Gastroesophageal sphincter (tissue), 4 donors: ENCODE results near the gene SFSWAP. TPM values are rescaled to one million over a fixed set of nuclear protein-coding genes. Genes with fewer than 3 reads are reported as not detected.

Experiments used
- ATAC-seq: fragments of 150-250 bp; one replicate; pipeline ENCODE4 v1.9.1; 2016; ENCODE audit warnings: mild to moderate bottlenecking, moderate library complexity
- H3K27ac ChIP-seq, 4 donors: fragments of 200-600 bp; sonication (generic) in 3 of 4; 1 replicate in 3 of 4; 2 replicates in 1 of 4; pipeline ENCODE4 v1.5.1; 2016 to 2019
- H3K27me3 ChIP-seq: fragments of 200-600 bp; sonication (generic); one replicate; pipeline ENCODE4 v1.5.1; 2019
- H3K36me3 ChIP-seq, 2 donors: fragments of 200-600 bp; sonication (generic); one replicate each; pipeline ENCODE4 v1.5.1; 2019; ENCODE audit warnings: control low read depth in 1 of 2
- H3K4me1 ChIP-seq, 3 donors: fragments of 200-600 bp; sonication (generic); 1 replicate in 2 of 3; 2 replicates in 1 of 3; pipeline ENCODE4 v1.5.1; 2016 to 2019; ENCODE audit warnings: control low read depth in 2 of 3
- H3K4me3 ChIP-seq, 2 donors: fragments of 200-600 bp; sonication (generic); one replicate each; pipeline ENCODE4 v1.5.1; 2019; ENCODE audit warnings: mild to moderate bottlenecking in 1 of 2, moderate library complexity in 1 of 2
- H3K9me3 ChIP-seq, 3 donors: fragments of 200-600 bp; sonication (generic); one replicate each; pipeline ENCODE4 v1.5.1; 2017 to 2019; ENCODE audit warnings: control low read depth in 2 of 3
- EP300 ChIP-seq: sonication (generic); formaldehyde crosslinking; IDR thresholded peaks from one replicate; pipeline ENCODE4 v1.6.1; 2017; ENCODE audit warnings: antibody characterized with exemption, mild to moderate bottlenecking
- POLR2A ChIP-seq, 2 donors: fragments of 450-650 bp; IDR thresholded peaks; one replicate each; pipeline ENCODE4 v1.6.1; 2017; ENCODE audit warnings: antibody characterized with exemption in 2 of 2, mild to moderate bottlenecking in 2 of 2, moderate library complexity in 1 of 2
- POLR2AphosphoS5 ChIP-seq: sonication (generic); formaldehyde crosslinking; IDR thresholded peaks from one replicate; pipeline ENCODE4 v1.6.1; 2017; ENCODE audit warnings: antibody characterized with exemption
- WGBS, 2 donors: methylation state at CpG; one replicate each; pipeline ENCODE4 v1.1.5; 2018; ENCODE audit warnings: low coverage in 1 of 2; 5-methylcytosine and 5-hydroxymethylcytosine counted together
- total RNA-seq, 4 donors: library from RNA; depleted of rRNA; stranded (reverse); fragments of >200 nt; gene quantifications; one replicate each; pipeline ENCODE4 v1.1.0, GENCODE V29; 2016
- TF ChIP-seq, protein P1 (sequence below), 4 experiments: fragments of 200-600 bp in 2 of 4; fragments of 450-650 bp in 2 of 4; sonication (generic) in 1 of 4; IDR thresholded peaks; one replicate each; pipeline ENCODE4 v1.5.1; 2017 to 2019; ENCODE audit warnings: antibody characterized with exemption in 4 of 4, mild to moderate bottlenecking in 2 of 4, moderate library complexity in 2 of 4

SFSWAP gene
- total RNA-seq, 4 donors from 2014 or later = 22.4 to 50.4 (median 32.5) TPM

DNA sequence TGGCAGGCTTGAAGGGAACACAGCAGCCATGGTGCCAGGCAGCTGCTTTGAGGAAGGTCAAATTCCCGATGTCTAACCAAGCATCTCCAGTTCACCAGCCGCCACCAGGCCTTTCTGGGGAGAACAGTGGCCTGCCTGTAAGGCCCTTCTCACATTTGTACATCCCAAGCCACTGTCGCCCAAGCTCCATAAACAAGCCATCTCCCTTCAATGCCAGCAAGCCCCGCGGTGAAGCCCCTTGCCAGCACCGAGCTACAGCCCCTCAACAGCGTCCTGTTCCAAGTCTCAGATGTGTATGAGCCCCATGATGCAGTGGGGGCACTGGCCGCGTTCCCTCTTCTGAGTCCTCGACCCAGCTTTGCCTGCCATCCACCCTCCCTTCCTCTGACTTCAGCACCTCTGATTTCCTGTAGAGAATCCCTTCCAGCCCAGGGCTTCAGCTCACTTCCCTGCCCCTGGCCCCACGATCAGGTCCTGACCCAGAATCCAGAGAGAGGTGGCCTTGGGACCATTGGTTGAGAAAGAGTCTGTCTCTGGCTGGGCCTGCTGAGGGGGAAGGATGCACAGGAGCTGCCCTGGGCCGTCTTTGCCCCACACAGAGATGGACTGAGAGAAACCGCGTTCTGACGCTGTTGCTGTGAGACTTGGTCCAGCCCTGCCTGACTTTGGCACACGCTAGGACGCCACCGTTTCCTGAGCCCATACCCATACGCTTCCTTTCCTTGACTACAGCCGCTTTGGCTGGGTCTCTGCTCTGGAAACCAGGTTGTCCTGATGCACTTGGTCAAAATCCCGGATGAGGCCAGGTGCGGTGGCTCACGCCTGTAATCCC is 115.4 kb downstream of the SFSWAP start:
- Histone ChIP-seq H3K36me3 (no peaks in the 10 kb centered on the region), H3K4me3 (no peak overlapping the region), H3K27me3 (peaks cover 89% of the 10 kb centered on the region), H3K4me1 (peaks cover 0 to 38% (median 29%) of the 10 kb centered on the region in 3 donors), H3K27ac (no peak overlapping the region), H3K9me3 (no peaks in the 10 kb centered on the region)
- 82% methylated on average over 8 of the region's 23 CpGs; no CpG with 5 or more reads in 1 of the 2 donors for WGBS, 2 donors
- TF ChIP-seq, protein P1, sequence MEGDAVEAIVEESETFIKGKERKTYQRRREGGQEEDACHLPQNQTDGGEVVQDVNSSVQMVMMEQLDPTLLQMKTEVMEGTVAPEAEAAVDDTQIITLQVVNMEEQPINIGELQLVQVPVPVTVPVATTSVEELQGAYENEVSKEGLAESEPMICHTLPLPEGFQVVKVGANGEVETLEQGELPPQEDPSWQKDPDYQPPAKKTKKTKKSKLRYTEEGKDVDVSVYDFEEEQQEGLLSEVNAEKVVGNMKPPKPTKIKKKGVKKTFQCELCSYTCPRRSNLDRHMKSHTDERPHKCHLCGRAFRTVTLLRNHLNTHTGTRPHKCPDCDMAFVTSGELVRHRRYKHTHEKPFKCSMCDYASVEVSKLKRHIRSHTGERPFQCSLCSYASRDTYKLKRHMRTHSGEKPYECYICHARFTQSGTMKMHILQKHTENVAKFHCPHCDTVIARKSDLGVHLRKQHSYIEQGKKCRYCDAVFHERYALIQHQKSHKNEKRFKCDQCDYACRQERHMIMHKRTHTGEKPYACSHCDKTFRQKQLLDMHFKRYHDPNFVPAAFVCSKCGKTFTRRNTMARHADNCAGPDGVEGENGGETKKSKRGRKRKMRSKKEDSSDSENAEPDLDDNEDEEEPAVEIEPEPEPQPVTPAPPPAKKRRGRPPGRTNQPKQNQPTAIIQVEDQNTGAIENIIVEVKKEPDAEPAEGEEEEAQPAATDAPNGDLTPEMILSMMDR (IDR thresholded peaks at IDR 0.05) = no peak
- TF ChIP-seq POLR2A (IDR thresholded peaks at IDR 0.05) = no peak
- TF ChIP-seq POLR2AphosphoS5 = no peak
- TF ChIP-seq EP300 = no peak
- no peak for ATAC-seq

DNA sequence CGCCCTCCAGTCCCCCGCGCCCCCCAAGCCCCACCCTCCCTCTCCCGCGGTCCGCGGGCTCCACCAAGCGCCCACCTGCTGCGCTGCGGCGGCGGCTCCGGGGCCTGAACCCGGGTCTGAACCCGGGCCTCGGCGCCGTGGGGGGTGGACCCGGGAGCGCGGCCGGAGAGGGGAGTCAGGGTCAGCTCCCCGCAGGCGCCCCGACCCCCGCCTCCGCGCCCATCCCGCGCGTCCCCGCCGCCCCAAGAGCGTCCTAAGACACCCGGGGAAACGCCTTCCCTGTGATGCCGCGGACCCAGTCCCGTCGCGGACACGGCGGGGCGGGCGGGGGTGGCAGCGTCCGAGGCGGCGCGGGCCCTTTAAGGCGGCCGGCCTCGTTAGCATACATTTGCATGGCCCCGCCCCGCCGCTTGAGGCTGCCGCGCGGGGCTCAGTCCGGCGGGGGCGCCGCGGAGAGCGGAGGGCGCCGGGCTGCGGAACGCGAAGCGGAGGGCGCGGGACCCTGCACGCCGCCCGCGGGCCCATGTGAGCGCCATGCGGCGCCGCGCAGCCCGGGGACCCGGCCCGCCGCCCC is 117.2 kb downstream of the SFSWAP start, which contains the start of gene MMP17:
TSS of gene MMP17 (plus strand) at position 433 of the 574 bp plus-strand sequence. CDS start at position 535, 102 bp downstream.
- ATAC-seq = peak; percentile 57
- no CpG with 5 or more reads among the region's 86 CpGs for WGBS, 2 donors

DNA sequence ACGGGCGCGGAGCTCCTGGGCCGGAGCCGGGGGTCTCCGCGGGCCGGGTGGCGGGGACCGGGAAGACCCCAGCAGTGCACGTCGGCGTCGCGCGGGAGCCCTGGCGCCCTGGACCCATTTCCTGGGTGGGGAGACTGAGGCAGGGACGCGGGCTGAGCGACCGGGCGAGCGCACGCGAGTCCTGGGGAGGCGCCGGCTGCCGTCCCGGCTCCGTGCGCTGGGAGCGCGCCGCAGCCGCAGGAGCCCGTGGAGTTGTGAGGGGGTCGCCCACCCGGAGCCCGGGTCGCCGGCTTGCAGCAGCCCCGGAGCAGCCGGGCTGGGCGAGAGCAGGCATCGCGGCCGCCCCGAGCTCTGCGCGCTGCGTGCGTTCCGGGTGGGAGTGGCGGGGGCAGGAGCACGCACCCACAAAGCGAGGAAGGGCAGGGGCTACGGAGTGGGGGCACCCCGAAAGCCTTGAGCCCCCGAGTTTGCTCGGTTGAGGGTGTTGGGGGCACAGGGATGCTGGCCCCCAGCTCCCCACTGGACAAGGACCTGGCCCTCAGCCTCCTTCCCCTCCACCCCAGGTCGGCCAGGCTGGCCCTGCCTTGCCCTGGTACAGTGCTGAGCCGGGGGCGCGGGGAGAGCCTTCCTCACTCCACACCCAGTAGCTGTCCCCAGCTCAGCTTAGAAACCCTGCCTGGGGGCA is 117.9 kb downstream of the SFSWAP start:
- peak overlapping the region; percentile 5 to 58 for H3K4me3 ChIP-seq
- no peak for ATAC-seq
- H3K27ac ChIP-seq = peak overlapping the region in 3 of 4 donors; percentile 20 to 76 (median 42)
- WGBS, 2 donors = no CpG with 5 or more reads among the region's 64 CpGs
- H3K4me1 ChIP-seq = peaks cover 0 to 57% (median 30%) of the 10 kb centered on the region in 3 donors
- H3K9me3 ChIP-seq = no peaks in the 10 kb centered on the region
- no peaks in the 10 kb centered on the region for H3K36me3 ChIP-seq
- TF ChIP-seq, protein P1 (IDR thresholded peaks at IDR 0.05) = no peak
- TF ChIP-seq EP300 = no peak
- TF ChIP-seq POLR2A (IDR thresholded peaks at IDR 0.05) = no peak
- TF ChIP-seq POLR2AphosphoS5 = no peak
- peaks cover 92% of the 10 kb centered on the region for H3K27me3 ChIP-seq

More for the DNA sequence above, 117.2 kb downstream of the SFSWAP start, which contains the start of gene MMP17:
- Histone ChIP-seq H3K27me3 (peaks cover 90% of the 10 kb centered on the region), H3K9me3 (no peaks in the 10 kb centered on the region), H3K4me1 (peaks cover 0 to 50% (median 30%) of the 10 kb centered on the region in 3 donors), H3K4me3 (peak within 1 kb of the TSS; percentile 24 to 58), H3K27ac (peak within 1 kb of the TSS in 3 of 4 donors; percentile 20 to 76 (median 42)), H3K36me3 (no peaks in the 10 kb centered on the region)
- no peak for TF ChIP-seq POLR2AphosphoS5
- TF ChIP-seq, protein P1 (IDR thresholded peaks at IDR 0.05) = peak in 1 of 4 experiments; percentile 38

DNA sequence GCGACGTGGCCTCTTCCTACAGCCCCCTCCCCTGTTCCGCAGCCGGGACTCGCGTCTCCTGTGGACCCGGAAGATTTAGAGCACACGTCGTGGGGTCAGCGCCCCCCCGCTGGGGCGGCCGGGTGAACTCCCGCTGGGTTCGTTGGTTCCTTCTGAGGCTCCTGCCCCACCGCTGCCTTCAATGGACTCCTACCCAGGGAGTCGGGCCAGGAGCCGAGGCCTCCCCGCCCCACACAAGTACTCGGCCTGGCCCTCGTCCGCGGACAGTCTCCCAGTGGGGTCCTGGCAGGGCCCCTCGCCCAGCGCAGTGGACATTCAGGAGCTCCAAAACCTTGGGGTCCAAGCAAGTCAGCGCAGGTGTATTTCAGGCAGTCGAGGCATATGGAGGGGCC is 118.5 kb downstream of the SFSWAP start:
- Histone ChIP-seq H3K4me1 (peaks cover 0 to 57% (median 30%) of the 10 kb centered on the region in 3 donors), H3K9me3 (no peaks in the 10 kb centered on the region), H3K27ac (peak overlapping the region in 3 of 4 donors; percentile 20 to 76 (median 42)), H3K36me3 (no peaks in the 10 kb centered on the region), H3K27me3 (peaks cover 92% of the 10 kb centered on the region), H3K4me3 (peak overlapping the region in 1 of 2 donors; percentile 58)
- TF ChIP-seq, protein P1 (IDR thresholded peaks at IDR 0.05) = no peak
- no peak for TF ChIP-seq EP300
- no peak for TF ChIP-seq POLR2AphosphoS5
- no peak for ATAC-seq
- no CpG with 5 or more reads among the region's 27 CpGs for WGBS, 2 donors
